Gastroesophageal sphincter (tissue), 3 donors: ENCODE results near the gene METRNL.

Experiments
- POLR2A ChIP-seq, 2 donors: fragments of 450-650 bp; IDR thresholded peaks; one replicate each; pipeline ENCODE4 v1.6.1; 2017; ENCODE audit warnings: antibody characterized with exemption in 2 of 2, mild to moderate bottlenecking in 2 of 2, moderate library complexity in 1 of 2
- TF ChIP-seq, protein P1 (sequence below), 4 experiments: fragments of 200-600 bp in 2 of 4; fragments of 450-650 bp in 2 of 4; sonication (generic) in 1 of 4; IDR thresholded peaks; one replicate each; pipeline ENCODE4 v1.5.1; 2017 to 2019; ENCODE audit warnings: antibody characterized with exemption in 4 of 4, mild to moderate bottlenecking in 2 of 4, moderate library complexity in 2 of 4

DNA sequence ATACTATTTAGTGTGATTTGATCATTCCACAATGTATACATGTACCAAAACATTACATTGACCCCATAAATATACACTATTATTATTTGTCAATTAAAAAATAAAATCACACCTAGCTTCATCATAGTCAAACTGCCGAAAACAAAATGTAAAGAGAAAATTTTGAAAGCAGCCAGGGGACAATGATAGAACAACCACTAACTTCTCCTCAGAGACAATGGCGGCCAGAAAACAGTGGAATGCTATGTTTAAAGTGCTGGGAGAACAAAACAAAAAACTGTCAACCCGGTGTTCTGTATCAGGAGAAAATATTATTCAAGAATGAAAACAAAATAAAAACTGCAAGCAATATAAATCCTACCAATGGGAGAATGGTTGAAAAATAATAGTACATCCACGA, 63.2 kb downstream of the METRNL start:
- TF ChIP-seq, protein P1, sequence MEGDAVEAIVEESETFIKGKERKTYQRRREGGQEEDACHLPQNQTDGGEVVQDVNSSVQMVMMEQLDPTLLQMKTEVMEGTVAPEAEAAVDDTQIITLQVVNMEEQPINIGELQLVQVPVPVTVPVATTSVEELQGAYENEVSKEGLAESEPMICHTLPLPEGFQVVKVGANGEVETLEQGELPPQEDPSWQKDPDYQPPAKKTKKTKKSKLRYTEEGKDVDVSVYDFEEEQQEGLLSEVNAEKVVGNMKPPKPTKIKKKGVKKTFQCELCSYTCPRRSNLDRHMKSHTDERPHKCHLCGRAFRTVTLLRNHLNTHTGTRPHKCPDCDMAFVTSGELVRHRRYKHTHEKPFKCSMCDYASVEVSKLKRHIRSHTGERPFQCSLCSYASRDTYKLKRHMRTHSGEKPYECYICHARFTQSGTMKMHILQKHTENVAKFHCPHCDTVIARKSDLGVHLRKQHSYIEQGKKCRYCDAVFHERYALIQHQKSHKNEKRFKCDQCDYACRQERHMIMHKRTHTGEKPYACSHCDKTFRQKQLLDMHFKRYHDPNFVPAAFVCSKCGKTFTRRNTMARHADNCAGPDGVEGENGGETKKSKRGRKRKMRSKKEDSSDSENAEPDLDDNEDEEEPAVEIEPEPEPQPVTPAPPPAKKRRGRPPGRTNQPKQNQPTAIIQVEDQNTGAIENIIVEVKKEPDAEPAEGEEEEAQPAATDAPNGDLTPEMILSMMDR (IDR thresholded peaks at IDR 0.05) = no peak
- no peak for TF ChIP-seq POLR2A (IDR thresholded peaks at IDR 0.05)
